ENCODE data around the gene IFT27. TPM values are rescaled to one million over a fixed set of nuclear protein-coding genes. Genes with fewer than 3 reads are reported as not detected.

IFT27 gene
- total RNA-seq, 1 donor from 2014 or later: 31.7 TPM

DNA sequence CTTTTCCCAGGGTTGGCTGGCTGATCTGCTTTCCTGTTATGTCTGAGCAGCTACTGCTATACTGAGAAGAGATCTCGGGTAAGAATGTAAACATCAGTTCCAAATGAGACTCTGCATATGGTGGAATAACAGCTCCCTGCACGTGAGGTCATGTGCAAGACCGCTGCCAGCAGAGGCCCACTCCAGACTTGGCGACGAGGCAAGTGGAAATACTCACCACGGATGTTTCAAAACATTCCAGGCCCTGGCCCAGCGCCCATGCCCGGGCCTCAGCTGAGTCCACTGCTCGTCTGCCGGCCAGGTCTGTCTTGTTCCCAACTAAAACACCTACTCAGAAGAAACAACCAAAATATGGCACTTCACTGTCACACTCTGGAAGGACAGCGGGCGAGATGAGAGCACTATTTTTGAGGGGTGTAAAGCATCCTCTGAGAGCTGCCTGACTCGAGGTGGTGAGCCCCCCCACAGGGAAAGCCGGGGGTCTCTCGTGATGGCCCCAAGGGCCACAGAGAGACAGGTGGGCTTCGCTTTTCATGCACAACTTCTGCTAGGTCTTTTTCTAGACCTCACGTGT lies 13.1 kb downstream of the IFT27 start:
- Histone ChIP-seq H3K79me2 (ENCODE audit: low read depth) (no peaks in the 10 kb centered on the region), H4K20me1 (ENCODE audit: low read depth) (no peaks in the 10 kb centered on the region), H3K4me3 (no peak overlapping the region), H2AFZ (replicated peaks) (no peak overlapping the region), H3K27ac (no peak overlapping the region), H3K9ac (no peak overlapping the region), H3K36me3 (no peaks in the 10 kb centered on the region), H3K27me3 (no peaks in the 10 kb centered on the region), H3K9me3 (ENCODE audit: low read depth) (no peaks in the 10 kb centered on the region), H3F3A (ENCODE audit: low read depth) (no peaks in the 10 kb centered on the region), H3K4me1 (no peaks in the 10 kb centered on the region), H3K4me2 (no peak overlapping the region)
- H3K27me3 Mint-ChIP-seq (ENCODE audit: insufficient read depth, low read depth): peaks cover 3% of the 10 kb centered on the region
- H3K4me3 Mint-ChIP-seq: no peak overlapping the region
- H3K36me3 Mint-ChIP-seq: peaks cover 12% of the 10 kb centered on the region
- no peaks in the 10 kb centered on the region for H3K9me3 Mint-ChIP-seq
- H3K4me1 Mint-ChIP-seq: peaks cover 3% of the 10 kb centered on the region
- no peak overlapping the region for H3K27ac Mint-ChIP-seq
- no peak for DNase-seq (ENCODE audit: low spot score)
- no peak for TF ChIP-seq EZH2phosphoT487 (IDR thresholded peaks at IDR 0.05)
- TF ChIP-seq, protein P1, sequence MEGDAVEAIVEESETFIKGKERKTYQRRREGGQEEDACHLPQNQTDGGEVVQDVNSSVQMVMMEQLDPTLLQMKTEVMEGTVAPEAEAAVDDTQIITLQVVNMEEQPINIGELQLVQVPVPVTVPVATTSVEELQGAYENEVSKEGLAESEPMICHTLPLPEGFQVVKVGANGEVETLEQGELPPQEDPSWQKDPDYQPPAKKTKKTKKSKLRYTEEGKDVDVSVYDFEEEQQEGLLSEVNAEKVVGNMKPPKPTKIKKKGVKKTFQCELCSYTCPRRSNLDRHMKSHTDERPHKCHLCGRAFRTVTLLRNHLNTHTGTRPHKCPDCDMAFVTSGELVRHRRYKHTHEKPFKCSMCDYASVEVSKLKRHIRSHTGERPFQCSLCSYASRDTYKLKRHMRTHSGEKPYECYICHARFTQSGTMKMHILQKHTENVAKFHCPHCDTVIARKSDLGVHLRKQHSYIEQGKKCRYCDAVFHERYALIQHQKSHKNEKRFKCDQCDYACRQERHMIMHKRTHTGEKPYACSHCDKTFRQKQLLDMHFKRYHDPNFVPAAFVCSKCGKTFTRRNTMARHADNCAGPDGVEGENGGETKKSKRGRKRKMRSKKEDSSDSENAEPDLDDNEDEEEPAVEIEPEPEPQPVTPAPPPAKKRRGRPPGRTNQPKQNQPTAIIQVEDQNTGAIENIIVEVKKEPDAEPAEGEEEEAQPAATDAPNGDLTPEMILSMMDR (IDR thresholded peaks at IDR 0.05): no peak
- no peak for TF ChIP-seq EZH2 (IDR thresholded peaks at IDR 0.05)

DNA sequence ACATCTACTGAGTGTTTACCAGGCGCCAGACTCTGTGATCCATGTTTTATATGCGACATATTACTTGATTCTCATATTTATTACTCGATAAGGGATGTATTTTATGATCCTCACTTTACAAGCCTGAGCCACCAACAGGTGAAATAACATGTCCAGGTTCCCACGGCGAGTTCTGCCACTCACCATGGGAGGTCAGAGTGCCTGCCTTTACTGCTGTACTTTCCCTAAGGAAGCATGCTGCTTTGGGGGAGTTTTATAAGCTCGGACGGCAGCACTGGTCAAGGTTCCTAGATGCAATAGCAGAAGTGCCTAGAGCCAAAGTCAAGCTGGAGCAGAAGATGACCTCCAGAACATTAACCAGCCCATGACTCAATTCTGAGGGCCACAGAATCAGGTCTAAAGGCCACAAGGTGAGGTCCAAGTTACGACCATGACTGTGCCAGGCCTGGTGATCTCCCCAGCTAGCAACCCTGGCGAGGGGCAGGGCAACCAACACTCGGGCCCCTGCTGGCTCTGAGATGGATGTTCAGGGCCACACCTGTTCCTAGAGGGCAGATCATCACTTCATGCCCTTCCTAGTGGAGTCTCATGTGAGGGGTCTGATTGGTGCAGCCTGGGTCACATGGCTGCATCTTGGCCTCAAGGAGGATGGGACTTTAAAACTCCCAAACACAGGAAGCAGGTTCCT lies 14.2 kb downstream of the IFT27 start:
- no peak overlapping the region for H3K9ac ChIP-seq
- H3K9me3 ChIP-seq (ENCODE audit: low read depth): no peaks in the 10 kb centered on the region
- TF ChIP-seq EZH2 (IDR thresholded peaks at IDR 0.05): no peak
- TF ChIP-seq EZH2phosphoT487 (IDR thresholded peaks at IDR 0.05): no peak
- TF ChIP-seq, protein P1 (IDR thresholded peaks at IDR 0.05): no peak
- H3F3A ChIP-seq (ENCODE audit: low read depth): no peaks in the 10 kb centered on the region
- Mint-ChIP-seq H3K27ac (no peak overlapping the region), H3K9me3 (no peaks in the 10 kb centered on the region), H3K4me3 (no peak overlapping the region), H3K27me3 (ENCODE audit: insufficient read depth, low read depth) (no peaks in the 10 kb centered on the region), H3K36me3 (peaks cover 8% of the 10 kb centered on the region), H3K4me1 (peaks cover 8% of the 10 kb centered on the region)
- no peak overlapping the region for H3K27ac ChIP-seq
- H3K27me3 ChIP-seq: no peaks in the 10 kb centered on the region
- no peak overlapping the region for H3K4me2 ChIP-seq
- H4K20me1 ChIP-seq (ENCODE audit: low read depth): no peaks in the 10 kb centered on the region
- no peak for DNase-seq (ENCODE audit: low spot score)
- H3K36me3 ChIP-seq: no peaks in the 10 kb centered on the region
- no peak overlapping the region for H3K4me3 ChIP-seq
- no peak overlapping the region for H2AFZ ChIP-seq (replicated peaks)
- no peaks in the 10 kb centered on the region for H3K4me1 ChIP-seq
- H3K79me2 ChIP-seq (ENCODE audit: low read depth): no peaks in the 10 kb centered on the region

DNA sequence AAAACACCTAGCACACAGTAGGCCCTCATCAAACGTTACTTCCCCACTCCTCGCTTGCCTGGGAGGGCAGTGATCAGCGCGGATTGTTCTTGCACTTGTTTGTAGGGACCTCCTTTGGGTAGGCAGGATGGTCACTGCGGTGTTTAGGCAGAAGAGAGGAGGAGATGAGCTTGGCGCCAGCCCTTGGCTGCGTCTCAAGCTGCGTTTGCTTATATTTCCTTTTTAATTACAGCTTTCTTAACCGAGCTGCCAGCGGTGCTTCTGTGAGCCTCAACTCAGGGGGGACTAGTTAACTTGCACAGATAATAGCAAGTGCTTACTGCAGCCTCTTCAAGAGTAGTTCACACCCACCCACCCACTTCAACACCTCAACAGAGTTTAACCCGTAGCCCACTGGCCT lies 15.1 kb downstream of the IFT27 start:
- Histone ChIP-seq H3K79me2 (ENCODE audit: low read depth) (no peaks in the 10 kb centered on the region), H3K4me3 (no peak overlapping the region), H3K4me1 (no peaks in the 10 kb centered on the region), H2AFZ (replicated peaks) (no peak overlapping the region), H3K9me3 (ENCODE audit: low read depth) (no peaks in the 10 kb centered on the region), H3K27me3 (no peaks in the 10 kb centered on the region), H3F3A (ENCODE audit: low read depth) (no peaks in the 10 kb centered on the region), H3K9ac (no peak overlapping the region), H3K36me3 (no peaks in the 10 kb centered on the region), H3K27ac (no peak overlapping the region), H3K4me2 (no peak overlapping the region), H4K20me1 (ENCODE audit: low read depth) (no peaks in the 10 kb centered on the region)
- TF ChIP-seq EZH2phosphoT487 (IDR thresholded peaks at IDR 0.05) (no peak), EZH2 (IDR thresholded peaks at IDR 0.05) (no peak)
- TF ChIP-seq, protein P1 (IDR thresholded peaks at IDR 0.05): no peak
- DNase-seq (ENCODE audit: low spot score): no peak
- H3K4me3 Mint-ChIP-seq: no peak overlapping the region
- H3K27ac Mint-ChIP-seq: no peak overlapping the region
- H3K4me1 Mint-ChIP-seq: peaks cover 8% of the 10 kb centered on the region
- no peaks in the 10 kb centered on the region for H3K9me3 Mint-ChIP-seq
- peaks cover 7% of the 10 kb centered on the region for H3K36me3 Mint-ChIP-seq
- no peaks in the 10 kb centered on the region for H3K27me3 Mint-ChIP-seq (ENCODE audit: insufficient read depth, low read depth)

Measured in neural progenitor cell (in vitro differentiated cells).